Activated gamma-delta T cell (primary cell): ENCODE data around the gene PCF11.

Experiments
- DNase-seq: peaks from one replicate; lab custom pipeline; 2025; lab: John Stamatoyannopoulos, UW
- total RNA-seq, 2 donors: gene quantifications; one replicate each; lab custom pipeline; 2026; lab: John Stamatoyannopoulos, UW

The PCF11 gene
- total RNA-seq, result 379 to 441 reads per million in 2 donors

- DNase-seq, result peak; percentile 91
These were observed at the start of gene PCF11 for GRCh38 chr11:83156996-83157593. Gene PCF11 (plus strand): TSS chr11:83157131. CDS start chr11:83157440, 309 bp downstream.

- no peak for DNase-seq
These were observed 44.0 kb upstream of the PCF11 start for GRCh38 chr11:83112886-83113285.

- no peak for DNase-seq
These were observed 41.9 kb upstream of the PCF11 start for GRCh38 chr11:83115026-83115425.

- no peak for DNase-seq
These were observed 41.4 kb upstream of the PCF11 start for GRCh38 chr11:83115551-83115950.

- no peak for DNase-seq
These were observed 40.8 kb upstream of the PCF11 start for GRCh38 chr11:83116015-83116641.

- no peak for DNase-seq
These were observed 38.1 kb upstream of the PCF11 start for GRCh38 chr11:83118814-83119213.

GRCh38 chr11:83119216-83119615 is 37.7 kb upstream of the PCF11 start:
- no peak for DNase-seq

- DNase-seq, result no peak
These were observed 36.6 kb upstream of the PCF11 start for GRCh38 chr11:83120327-83120726.

- no peak for DNase-seq
These were observed 34.9 kb upstream of the PCF11 start for GRCh38 chr11:83122050-83122449.

GRCh38 chr11:83122766-83123165 is 34.2 kb upstream of the PCF11 start:
- no peak for DNase-seq

- no peak for DNase-seq
These were observed 32.1 kb upstream of the PCF11 start for GRCh38 chr11:83124636-83125424.

GRCh38 chr11:83125577-83125976 is 31.4 kb upstream of the PCF11 start:
- no peak for DNase-seq

- no peak for DNase-seq
These were observed 29.7 kb upstream of the PCF11 start for GRCh38 chr11:83127310-83127637.

- no peak for DNase-seq
These were observed 24.7 kb upstream of the PCF11 start for GRCh38 chr11:83132191-83132590.

GRCh38 chr11:83133266-83133665 is 23.7 kb upstream of the PCF11 start:
- DNase-seq, result peak; percentile 7

GRCh38 chr11:83139310-83139709 is 17.6 kb upstream of the PCF11 start:
- no peak for DNase-seq

- DNase-seq, result no peak
These were observed 16.1 kb upstream of the PCF11 start for GRCh38 chr11:83140691-83141455.

GRCh38 chr11:83147895-83148294 is 9.0 kb upstream of the PCF11 start:
- no peak for DNase-seq

- no peak for DNase-seq
These were observed 6.5 kb upstream of the PCF11 start for GRCh38 chr11:83150450-83150849.

- DNase-seq, result no peak
These were observed 5.5 kb upstream of the PCF11 start for GRCh38 chr11:83151274-83151977.

GRCh38 chr11:83152264-83152663 is 4.7 kb upstream of the PCF11 start:
- DNase-seq, result no peak

GRCh38 chr11:83153764-83154163 is 3.2 kb upstream of the PCF11 start:
- DNase-seq, result no peak
